ENCODE measurements around the gene RASL11B. TPM values are rescaled to one million over a fixed set of nuclear protein-coding genes. Genes with fewer than 3 reads are reported as not detected.
A peak's percentile ranks its signal among the peaks of the same experiment; 100 is the strongest.

RASL11B gene
- total RNA-seq, 4 donors from 2014 or later = 0.62 to 8.8 (median 2.6) TPM

DNA sequence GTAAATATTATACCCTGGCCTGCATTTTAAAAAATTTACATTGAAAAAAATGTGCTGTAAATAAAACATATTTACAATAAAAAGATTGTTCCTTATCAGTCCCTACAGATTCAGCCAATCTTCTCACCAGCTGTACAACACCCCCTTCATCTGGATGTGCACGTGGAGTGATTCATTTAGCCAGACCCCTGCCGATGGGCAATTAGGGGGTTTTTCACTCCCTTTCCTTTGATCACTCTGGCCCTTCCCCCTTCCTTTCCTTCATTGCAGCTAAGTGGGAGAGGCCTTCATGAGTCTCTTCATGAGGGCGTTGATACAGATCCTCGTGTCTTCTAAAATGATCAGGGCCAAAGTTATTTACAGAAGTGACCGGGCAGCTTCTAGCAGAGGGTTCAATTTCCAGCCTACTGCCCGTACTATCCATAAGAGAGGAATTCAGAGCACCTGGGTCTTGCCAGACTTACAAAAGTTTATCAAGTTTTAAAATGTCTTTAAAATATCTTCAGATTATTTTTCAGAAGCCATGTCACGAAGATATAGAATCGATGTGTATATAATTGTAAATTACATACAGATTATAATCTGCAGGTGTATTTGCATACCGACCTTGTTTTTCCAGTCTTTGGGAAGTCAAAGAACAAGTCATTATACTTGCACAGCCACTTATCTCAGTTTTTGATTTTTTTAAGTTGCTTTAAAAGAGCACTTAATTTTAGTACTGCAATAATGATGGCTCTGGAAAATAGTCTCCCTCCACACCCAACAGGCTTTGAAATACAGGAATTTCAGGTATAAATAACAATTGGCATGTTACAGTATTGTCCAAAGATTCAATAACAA is 21.4 kb upstream of the RASL11B start:
- TF ChIP-seq POLR2AphosphoS5 (IDR thresholded peaks at IDR 0.05) (no peak), POLR2A (IDR thresholded peaks at IDR 0.05) (no peak), EP300 (IDR thresholded peaks at IDR 0.05) (no peak)
- TF ChIP-seq, protein P1, sequence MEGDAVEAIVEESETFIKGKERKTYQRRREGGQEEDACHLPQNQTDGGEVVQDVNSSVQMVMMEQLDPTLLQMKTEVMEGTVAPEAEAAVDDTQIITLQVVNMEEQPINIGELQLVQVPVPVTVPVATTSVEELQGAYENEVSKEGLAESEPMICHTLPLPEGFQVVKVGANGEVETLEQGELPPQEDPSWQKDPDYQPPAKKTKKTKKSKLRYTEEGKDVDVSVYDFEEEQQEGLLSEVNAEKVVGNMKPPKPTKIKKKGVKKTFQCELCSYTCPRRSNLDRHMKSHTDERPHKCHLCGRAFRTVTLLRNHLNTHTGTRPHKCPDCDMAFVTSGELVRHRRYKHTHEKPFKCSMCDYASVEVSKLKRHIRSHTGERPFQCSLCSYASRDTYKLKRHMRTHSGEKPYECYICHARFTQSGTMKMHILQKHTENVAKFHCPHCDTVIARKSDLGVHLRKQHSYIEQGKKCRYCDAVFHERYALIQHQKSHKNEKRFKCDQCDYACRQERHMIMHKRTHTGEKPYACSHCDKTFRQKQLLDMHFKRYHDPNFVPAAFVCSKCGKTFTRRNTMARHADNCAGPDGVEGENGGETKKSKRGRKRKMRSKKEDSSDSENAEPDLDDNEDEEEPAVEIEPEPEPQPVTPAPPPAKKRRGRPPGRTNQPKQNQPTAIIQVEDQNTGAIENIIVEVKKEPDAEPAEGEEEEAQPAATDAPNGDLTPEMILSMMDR (IDR thresholded peaks at IDR 0.05) = no peak
- Histone ChIP-seq H3K27ac (no peak overlapping the region), H3K36me3 (no peaks in the 10 kb centered on the region), H3K9me3 (no peaks in the 10 kb centered on the region), H3K4me3 (no peak overlapping the region), H3K27me3 (no peaks in the 10 kb centered on the region), H3K4me1 (peaks cover 0 to 16% (median 0%) of the 10 kb centered on the region in 3 donors)
- 87 to 89% methylated on average over 7 to 9 of the region's 9 CpGs for WGBS, 2 donors (ENCODE audit: low coverage in 1 of 2)
- ATAC-seq = no peak

DNA sequence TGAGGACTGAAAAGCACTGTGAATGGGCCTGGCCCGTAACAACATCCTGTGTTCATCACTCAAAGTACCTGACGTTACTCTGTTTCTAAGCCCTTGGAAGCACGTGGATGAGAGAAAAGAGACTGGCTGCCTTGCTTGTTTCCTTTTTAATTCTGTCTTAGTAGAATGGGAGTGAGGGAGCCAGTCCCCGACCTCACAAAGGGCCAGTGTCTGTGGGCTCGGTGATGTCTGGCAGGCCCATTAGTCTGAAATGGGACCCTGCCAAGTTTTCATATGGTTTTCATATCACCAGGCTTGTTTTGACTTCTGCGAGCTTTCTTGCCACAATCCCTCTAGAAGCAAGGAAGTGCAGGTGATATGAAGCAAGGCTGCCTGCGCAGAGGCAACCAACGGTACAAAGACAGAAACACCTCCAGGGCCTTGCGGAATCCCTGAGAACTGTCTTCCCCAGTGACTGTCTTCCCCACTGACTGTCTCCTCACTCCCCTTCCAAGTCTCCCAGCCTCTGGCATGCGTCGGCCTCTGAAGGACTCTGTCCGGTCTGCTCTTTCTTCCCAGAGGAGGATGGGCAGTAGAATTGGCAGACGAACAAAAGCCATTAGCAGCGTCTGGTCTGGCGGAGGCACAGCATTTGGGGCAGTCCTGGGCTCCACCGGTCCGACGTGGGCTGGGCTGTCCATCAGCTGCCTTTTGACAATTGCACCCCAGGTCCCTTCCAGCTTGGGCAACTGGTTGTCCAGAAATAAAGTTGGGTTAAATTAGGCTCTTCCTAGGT is 20.2 kb upstream of the RASL11B start:
- H3K27ac ChIP-seq = peak overlapping the region in 2 of 4 donors; percentile 7 to 53
- TF ChIP-seq POLR2A (IDR thresholded peaks at IDR 0.05) = no peak
- TF ChIP-seq, protein P1 (IDR thresholded peaks at IDR 0.05) = no peak
- TF ChIP-seq POLR2AphosphoS5 (IDR thresholded peaks at IDR 0.05) = no peak
- no peak for TF ChIP-seq EP300 (IDR thresholded peaks at IDR 0.05)
- peak overlapping the region in 1 of 2 donors; percentile 4 for H3K4me3 ChIP-seq
- H3K9me3 ChIP-seq = no peaks in the 10 kb centered on the region
- no peak for ATAC-seq
- H3K36me3 ChIP-seq = no peaks in the 10 kb centered on the region
- WGBS, 2 donors (ENCODE audit: low coverage in 1 of 2) = 35 to 44% methylated on average over 5 to 13 of the region's 18 CpGs
- no peaks in the 10 kb centered on the region for H3K27me3 ChIP-seq
- peaks cover 0 to 16% (median 0%) of the 10 kb centered on the region in 3 donors for H3K4me1 ChIP-seq

DNA sequence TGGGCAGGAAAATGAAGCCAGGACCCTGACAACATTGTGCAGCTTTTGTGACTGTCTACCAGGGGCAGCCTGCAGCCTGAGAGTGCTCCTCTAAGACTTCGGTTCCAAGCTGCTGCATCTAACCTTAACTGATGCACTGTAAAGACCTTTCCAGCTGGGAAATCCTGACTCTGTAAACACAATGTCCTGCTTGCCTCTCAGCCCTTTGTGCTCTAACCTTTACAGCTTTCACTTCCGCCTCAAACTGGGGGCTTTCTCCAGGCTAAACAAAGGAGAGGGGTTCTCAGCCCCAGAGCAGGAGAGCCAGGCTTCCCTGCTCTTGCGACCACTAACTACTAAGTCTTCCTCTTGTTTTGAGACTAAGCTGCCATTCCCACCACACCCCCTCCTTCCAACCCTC is 19.3 kb upstream of the RASL11B start:
- TF ChIP-seq POLR2A (IDR thresholded peaks at IDR 0.05) (no peak), POLR2AphosphoS5 (IDR thresholded peaks at IDR 0.05) (no peak), EP300 (IDR thresholded peaks at IDR 0.05) (no peak)
- TF ChIP-seq, protein P1 (IDR thresholded peaks at IDR 0.05) = no peak
- Histone ChIP-seq H3K4me1 (peaks cover 0 to 16% (median 0%) of the 10 kb centered on the region in 3 donors), H3K36me3 (no peaks in the 10 kb centered on the region), H3K27ac (no peak overlapping the region), H3K4me3 (no peak overlapping the region), H3K9me3 (no peaks in the 10 kb centered on the region), H3K27me3 (no peaks in the 10 kb centered on the region)
- ATAC-seq = no peak
- 87 to 100% methylated on average over 1 to 3 of the region's 3 CpGs for WGBS, 2 donors (ENCODE audit: low coverage in 1 of 2)

DNA sequence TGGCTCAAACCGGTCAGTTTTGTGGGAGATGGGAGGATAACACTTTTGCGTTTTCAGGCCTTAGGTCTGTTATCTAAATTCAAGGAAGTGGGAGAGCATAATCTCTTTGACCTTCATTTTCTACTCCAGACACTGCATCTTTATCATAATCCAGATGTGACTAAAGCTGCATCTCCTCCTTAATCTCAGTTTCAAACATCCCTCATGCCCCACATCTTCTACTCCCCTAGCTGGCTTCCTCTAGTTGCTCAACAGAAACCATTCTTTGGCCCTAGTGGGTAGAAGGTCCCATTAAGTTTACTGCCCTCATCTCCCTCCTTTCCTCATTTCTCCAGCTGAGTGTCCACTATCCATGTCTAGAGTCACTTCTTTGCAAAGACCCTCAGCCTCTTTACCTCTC is 18.8 kb upstream of the RASL11B start:
- 78 to 94% methylated on average over 2 of the region's 2 CpGs for WGBS, 2 donors (ENCODE audit: low coverage in 1 of 2)
- no peak overlapping the region for H3K4me3 ChIP-seq
- TF ChIP-seq POLR2A (IDR thresholded peaks at IDR 0.05) (no peak), POLR2AphosphoS5 (IDR thresholded peaks at IDR 0.05) (no peak), EP300 (IDR thresholded peaks at IDR 0.05) (no peak)
- TF ChIP-seq, protein P1 (IDR thresholded peaks at IDR 0.05) = no peak
- ATAC-seq = no peak
- no peaks in the 10 kb centered on the region for H3K9me3 ChIP-seq
- no peaks in the 10 kb centered on the region for H3K36me3 ChIP-seq
- H3K27ac ChIP-seq = no peak overlapping the region
- no peaks in the 10 kb centered on the region for H3K27me3 ChIP-seq
- H3K4me1 ChIP-seq = peaks cover 0 to 16% (median 0%) of the 10 kb centered on the region in 3 donors

All from gastroesophageal sphincter (tissue), 4 donors.